Gastroesophageal sphincter (tissue), 3 donors: ENCODE measurements around the gene DNAH17.

Experiments
- CTCF ChIP-seq, 4 experiments: fragments of 200-600 bp in 2 of 4; fragments of 450-650 bp in 2 of 4; sonication (generic) in 1 of 4; IDR thresholded peaks; one replicate each; pipeline ENCODE4 v1.5.1; 2017 to 2019; ENCODE audit warnings: antibody characterized with exemption in 4 of 4, mild to moderate bottlenecking in 2 of 4, moderate library complexity in 2 of 4
- POLR2A ChIP-seq, 2 donors: fragments of 450-650 bp; IDR thresholded peaks; one replicate each; pipeline ENCODE4 v1.6.1; 2017; ENCODE audit warnings: antibody characterized with exemption in 2 of 2, mild to moderate bottlenecking in 2 of 2, moderate library complexity in 1 of 2
- POLR2AphosphoS5 ChIP-seq: sonication (generic); formaldehyde crosslinking; IDR thresholded peaks from one replicate; pipeline ENCODE4 v1.6.1; 2017; ENCODE audit warnings: antibody characterized with exemption

DNA sequence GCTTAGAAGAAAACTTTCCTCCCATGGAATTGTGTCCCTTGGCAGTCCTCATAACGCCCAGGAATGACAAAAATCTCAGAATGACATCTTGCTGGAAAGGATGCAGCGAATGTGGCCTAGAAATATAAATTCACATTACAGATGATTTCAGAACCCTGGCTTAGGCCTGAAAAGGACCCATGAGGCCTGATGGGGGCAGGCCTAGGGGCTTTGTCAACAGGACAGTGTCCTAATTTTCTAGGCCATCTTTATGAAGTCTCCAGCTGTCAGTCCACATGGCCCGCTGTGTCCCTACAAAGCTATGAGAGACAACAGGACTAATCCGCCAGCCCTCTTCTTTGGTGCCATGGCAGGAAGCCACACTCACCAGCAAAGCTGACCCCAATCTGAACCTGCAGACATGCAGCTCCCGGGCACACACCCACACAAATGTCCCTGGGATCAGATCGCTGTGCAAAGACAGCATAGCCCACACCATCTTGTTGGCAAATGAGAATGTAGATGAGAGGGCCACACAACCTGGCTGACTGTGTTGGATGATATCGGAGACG, 40.4 kb upstream of the DNAH17 start:
- TF ChIP-seq CTCF (IDR thresholded peaks at IDR 0.05): no peak
- TF ChIP-seq POLR2A (IDR thresholded peaks at IDR 0.05): no peak
- no peak for TF ChIP-seq POLR2AphosphoS5
